ENCODE data around the gene UGT2B17. TPM values are rescaled to one million over a fixed set of nuclear protein-coding genes. Genes with fewer than 3 reads are reported as not detected.
"Not testable (repeated sequence)": the region's sequence is repeated elsewhere in the genome, so short reads cannot be mapped to it uniquely, and the experiment has no call there.

Gene UGT2B17
- total RNA-seq (ENCODE audit: insufficient read depth, low replicate concordance), result not detected

DNA sequence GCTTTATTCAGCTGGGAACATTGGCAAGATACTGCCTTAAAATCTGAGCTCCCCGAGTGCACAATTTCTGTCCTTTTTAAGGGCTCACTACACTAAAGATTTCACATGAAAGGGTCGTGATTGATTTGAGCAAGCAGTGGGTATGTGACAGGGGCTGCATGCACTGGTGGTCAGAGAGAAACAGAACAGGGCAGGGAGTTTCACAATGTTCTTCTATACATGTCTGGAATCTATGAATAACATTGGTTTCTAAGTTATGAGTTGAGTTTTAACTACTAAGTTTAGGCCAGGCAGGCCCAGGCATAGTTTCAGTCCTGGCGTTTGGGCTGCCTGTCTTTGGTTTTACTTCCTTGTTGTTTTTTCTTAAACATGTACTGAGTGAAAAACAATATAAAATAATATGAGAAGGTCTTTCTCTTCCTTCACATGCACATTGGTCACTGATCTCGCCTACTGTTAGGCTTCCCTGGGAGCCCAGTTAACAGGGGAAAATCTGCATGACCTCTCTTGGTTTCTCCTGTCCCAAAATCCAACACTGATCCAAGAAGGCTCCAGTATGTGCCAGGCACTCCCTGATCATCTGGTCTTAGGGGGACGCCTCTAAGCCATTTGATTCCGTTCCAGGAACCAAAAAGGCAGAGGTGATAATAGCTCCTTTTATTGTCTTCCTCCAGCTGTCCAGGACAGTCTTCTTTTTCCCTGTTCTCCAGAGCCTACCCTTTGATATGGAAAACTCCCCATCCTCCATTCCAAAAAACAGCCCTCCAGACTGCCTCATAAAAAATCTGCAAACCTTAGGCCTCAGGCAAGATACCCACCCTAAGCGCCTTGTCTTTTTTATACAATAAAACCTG, at the start of gene UGT2B17:
UGT2B17 (minus strand) TSS at position 51 of the 854 bp plus-strand sequence. CDS start 7,838 bp downstream, outside the sequence.
- no peak for DNase-seq (ENCODE audit: low spot score)

GRCh38 chr4:68622731-68623130, 46.6 kb upstream of the UGT2B17 start:
- not testable (repeated sequence) for DNase-seq (ENCODE audit: low spot score)

DNA sequence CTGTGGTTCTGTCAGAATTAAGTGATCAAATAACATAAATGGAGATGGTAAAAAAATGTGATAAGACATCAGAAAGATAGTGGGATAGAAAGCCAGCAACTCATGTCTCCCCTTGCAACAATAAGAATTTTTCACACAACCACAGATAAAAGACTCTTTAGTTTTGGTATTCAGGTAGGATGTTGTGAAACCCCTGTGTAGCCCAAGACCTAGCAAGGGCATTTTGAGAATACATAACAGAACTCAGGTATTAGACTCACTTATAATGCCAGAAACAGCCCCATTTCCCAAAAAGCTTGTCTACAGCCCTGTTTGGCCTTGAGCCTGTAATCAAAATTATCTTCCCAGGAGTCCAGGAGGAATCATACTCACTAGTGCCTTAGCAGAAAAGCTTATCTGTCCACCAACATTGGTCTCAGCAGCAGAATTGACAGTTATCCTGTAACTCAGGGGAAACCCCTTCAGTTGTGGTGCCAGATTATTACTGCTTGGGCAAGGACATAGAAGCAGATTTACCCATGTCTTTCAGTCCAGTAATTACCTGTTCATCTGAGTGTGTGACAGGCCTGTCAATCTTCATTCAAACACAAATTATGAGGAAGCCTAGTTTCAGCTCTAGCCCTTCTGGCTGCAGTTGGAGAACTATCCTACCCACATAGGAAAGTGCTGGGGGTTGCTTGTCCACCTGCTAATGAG, 41.0 kb upstream of the UGT2B17 start:
- no peak for DNase-seq (ENCODE audit: low spot score)

DNA sequence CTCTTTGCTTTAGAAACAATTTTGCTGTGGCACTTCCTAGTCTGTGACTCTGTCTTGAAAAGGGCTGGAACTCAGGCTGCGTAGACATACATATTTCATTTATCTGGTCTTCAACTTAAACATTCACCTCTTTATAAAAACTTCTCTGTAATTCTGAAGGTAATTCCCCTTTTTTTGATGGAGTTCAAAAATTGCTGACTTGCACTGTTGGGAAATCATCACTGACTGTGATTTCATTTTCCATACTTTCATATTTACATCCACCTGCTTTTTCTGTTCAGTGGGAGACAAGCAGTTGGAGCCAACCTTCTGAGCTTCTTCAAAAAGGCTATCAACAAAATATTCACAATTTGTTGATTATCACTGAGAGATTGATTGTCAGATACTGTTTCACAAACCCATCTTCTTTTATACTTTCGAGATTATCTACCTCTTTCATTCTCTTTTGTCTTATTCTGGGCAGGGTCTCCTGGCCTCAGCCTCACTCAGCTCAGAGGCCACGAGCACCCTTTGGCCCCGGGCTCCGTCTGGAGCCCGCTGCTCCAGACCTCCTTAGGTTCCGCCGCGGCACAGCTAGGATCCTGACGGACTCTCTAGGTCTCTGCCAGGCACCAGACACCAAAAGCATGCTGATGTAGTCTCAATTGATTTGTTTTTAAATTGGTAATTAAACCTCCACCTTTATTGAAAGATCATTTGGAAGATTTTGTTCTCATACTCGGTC, 39.7 kb upstream of the UGT2B17 start:
- DNase-seq (ENCODE audit: low spot score), result no peak

DNA sequence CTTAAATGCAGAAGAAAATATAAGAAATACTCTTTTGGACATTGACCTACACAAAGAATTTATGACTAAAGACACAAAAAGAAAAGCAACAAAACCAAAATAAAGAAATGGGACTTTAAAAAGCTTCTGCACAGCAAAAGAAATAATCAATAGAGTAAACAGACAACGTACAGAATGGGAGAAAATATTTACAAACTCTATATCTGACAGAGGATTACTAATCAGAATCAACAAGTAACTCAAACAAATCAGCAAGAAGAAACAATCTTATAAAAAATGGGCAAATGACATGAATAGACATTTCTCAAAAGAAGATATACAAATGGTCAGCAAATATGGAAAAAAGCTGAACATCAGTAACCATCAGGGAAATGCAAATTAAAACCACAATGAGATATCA, 37.6 kb upstream of the UGT2B17 start:
- no peak for DNase-seq (ENCODE audit: low spot score)

GRCh38 chr4:68606240-68606639, 30.1 kb upstream of the UGT2B17 start:
- DNase-seq (ENCODE audit: low spot score), result no peak

- no peak for DNase-seq (ENCODE audit: low spot score)
Measured at GRCh38 chr4:68599150-68599549, 23.0 kb upstream of the UGT2B17 start.

DNA sequence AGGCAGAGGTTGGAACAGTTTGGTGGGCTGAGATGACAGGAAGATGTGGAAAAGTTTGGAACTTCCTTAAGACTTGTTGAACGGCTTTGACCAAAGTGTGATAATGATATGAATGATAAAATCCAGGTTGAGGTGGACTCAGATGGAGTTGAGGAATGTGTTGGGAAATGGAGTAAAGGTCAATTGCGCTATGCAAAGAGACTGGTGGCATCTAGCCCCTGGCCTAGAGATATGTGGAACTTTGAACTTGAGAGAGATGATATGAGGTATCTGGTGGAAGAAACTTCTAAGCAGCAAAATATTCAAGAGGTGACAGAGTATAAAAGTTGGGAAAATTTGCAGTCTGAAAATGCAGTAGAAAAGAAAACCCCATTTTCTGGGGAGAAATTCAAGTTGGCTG, 21.4 kb upstream of the UGT2B17 start:
- DNase-seq (ENCODE audit: low spot score), result no peak

- DNase-seq (ENCODE audit: low spot score), result no peak
Measured at GRCh38 chr4:68594678-68595077, 18.6 kb upstream of the UGT2B17 start.

DNA sequence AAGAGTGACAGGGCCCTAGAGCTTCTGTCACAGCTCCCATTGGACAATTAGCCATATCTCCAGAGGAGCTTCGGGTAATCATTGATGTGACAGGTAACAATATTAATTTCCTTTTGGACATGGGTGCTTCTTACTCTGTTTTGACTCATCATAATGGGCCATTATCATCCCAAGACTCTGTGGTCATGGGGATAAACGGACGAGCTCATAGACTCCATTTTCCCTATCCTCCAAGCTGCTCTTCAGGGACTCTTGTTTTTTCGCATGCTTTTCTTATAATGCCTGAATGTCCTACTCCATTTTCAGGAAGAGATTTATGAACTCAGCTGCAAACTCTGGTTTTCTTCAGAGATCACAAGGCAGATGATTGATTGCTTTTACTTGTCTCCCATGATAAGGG, 17.0 kb upstream of the UGT2B17 start:
- DNase-seq (ENCODE audit: low spot score), result no peak

GRCh38 chr4:68592673-68593072, 16.6 kb upstream of the UGT2B17 start:
- DNase-seq (ENCODE audit: low spot score), result no peak

DNA sequence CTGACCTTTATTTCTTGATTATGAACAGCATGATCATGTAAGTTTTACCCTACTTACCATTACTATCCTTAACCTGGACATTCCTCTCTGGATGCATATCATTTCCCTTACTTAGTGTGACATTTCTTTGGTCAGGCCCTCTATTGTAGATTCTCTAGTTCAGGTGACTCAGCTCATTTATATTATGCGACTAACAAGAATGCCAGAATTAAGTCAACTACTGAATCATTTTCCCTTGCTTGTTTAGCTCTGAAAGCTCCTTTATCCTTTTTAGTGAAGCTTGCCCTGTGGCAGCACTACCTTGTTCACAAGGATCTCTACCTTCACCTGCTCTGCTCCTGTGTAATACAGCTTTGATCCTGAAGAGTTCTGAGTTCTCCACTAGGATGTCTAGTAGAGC, 15.1 kb upstream of the UGT2B17 start:
- DNase-seq (ENCODE audit: low spot score), result no peak

DNA sequence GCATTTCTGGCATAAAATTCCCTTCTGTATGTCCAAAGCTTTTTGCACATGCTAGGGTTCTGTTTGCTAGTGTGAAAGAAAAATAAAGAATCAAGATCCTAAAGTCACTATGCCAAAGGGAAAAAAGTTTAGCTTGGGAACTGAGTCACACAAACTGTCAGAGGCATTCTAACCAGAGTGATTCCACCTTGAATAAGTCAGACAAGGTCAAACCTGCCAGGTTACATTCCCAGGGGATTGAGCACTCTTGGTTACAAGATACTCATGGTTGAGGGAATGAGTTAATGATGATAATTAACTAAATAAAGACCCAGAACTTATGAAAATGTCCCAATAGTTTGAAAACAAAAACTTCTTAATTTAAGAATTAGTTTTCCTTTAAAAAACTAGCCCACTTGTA, 13.7 kb upstream of the UGT2B17 start:
- no peak for DNase-seq (ENCODE audit: low spot score)

DNA sequence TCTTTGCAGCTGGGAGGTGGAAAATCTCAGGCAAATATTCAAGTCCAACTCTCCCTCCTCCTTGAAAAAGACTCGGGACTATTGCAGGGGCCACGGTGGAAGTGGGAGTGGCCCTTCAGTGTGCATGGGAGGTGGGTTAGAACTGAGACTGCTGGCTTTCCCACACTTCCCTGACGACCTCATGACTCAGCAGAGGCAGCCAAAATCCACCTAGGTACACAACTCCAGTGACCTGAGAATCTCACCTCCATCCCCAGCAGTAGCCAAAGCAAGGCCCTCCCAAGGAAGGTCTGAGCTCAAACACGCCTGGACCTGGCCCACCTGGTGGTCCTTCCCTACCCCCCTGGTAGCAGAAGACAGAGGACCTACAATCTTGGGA, 6.2 kb upstream of the UGT2B17 start:
- DNase-seq (ENCODE audit: low spot score), result no peak

DNA sequence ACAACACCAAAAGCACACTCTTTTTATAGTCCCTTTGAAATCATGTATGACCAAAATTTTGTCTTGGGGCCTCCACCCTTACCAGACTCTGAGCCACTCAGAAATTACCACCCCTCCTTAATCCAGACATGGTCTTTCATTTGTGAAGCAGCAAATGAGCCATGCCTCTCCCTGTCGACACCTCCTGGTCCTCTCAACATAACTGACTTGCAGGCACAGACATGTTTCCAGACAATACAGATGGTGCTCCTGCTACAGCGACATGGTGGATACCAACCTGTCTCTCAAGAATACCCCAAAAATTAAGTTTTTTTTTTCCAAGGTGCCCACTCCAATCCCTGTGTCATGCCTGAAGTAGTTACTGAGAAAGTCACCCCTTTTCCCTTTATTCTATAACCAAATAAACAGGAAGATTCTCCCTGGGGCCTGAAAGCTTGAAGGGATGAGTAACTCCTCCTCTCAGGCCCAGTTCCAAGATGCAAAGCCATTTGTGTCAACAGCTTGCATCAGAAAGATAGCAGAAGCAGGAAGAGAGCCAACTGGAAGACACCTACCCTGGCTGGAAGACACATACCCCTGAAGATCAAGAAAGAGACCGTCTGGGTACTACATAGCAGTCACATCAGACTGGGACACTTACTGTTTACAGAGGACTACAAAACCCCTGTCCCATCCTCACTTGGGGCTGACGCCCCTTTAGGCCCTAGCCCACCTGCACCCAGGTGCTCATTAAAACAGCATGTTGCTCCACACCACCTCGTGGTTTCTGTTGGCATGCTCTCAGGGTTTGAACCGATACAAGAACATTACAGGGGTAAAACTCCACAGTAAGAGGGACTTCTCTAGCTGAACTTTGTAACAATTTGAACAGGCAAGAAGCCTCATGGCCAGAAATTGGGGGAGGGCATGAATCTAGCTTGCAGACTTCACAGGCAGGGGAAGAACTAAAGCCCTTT, 5.5 kb upstream of the UGT2B17 start:
- DNase-seq (ENCODE audit: low spot score), result no peak

DNA sequence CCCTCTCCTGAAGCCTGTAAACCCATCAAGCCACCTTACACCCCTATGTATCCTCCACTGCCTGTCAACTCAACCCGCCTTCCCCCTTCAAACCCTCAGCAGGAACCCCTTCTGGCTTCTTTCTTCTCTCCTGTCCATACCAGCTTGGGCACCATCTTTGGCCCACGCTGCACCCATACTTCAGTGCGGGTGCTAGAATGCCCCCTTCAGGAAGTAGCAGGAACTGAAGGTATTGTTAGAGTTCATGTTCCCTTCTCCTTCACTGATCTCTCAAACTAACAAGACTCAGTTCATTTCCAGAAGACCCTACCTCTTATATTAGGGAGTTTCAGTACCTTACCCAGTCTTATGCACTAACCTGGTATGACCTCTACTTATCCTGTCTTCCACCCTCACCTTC, 1.5 kb upstream of the UGT2B17 start:
- DNase-seq (ENCODE audit: low spot score), result no peak

- not testable (repeated sequence) for DNase-seq (ENCODE audit: low spot score)
Measured at GRCh38 chr4:68575636-68576035, 486 bp downstream of the UGT2B17 start.

GRCh38 chr4:68575081-68575480, 1.0 kb downstream of the UGT2B17 start:
- no peak for DNase-seq (ENCODE audit: low spot score)

DNA sequence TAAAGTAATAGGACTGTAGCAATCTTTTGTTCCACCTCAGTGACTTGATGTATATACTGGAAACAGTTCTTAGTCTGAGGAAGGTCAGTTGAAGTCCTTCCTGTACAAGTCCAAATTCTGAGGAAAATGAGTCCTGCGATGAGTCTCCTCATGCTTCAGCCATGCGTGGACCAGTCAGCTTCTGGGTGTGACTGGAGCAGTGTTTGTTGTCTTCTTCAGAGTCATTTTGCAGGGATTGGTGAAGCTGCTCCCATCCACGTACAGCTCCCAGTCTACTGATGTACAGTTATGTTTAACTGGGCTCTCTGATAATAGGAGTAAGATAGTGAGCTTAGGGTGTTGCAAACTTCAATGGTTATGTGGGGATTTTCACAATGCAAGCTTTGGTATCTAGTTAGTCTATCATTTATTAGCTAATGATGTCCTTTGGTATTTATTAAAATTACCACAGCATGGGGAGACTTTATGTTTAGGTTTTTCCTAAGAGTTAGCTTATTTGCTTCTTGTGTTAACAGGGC, 3.4 kb downstream of the UGT2B17 start:
- no peak for DNase-seq (ENCODE audit: low spot score)

GRCh38 chr4:68570122-68570507, 6.0 kb downstream of the UGT2B17 start:
- DNase-seq (ENCODE audit: low spot score), result no peak
